ENCODE data around the gene ELF1. TPM values are rescaled to one million over a fixed set of nuclear protein-coding genes. Genes with fewer than 3 reads are reported as not detected.

ELF1 gene
- total and polyA plus RNA-seq, 10 of the 15 experiments (the other 5 are each of a cell fraction or from before 2014, with no cell fraction given): 43.3 to 97.6 (median 55.7) TPM

DNA sequence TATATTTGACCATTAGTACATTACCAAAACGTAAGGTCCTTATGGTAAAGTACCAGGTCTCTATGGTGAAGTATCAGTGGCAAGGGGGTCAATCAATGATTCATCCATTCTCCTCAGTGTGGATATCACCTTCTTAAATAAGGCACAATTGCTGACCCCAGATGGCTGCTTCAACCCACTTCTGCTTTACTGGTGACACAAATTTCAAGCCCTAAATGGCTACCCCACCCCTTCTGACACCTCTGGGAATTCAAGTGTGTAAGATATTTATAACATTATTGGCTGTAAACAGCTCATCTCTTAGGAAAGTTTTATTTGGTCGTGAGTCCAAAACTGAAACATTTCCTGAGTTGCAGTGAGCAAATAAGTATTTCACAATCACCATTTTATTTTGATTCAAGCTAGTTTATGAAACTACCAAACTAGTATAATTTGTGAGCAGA, 34.3 kb upstream of the ELF1 start (continued):
- TF ChIP-seq, protein P1, sequence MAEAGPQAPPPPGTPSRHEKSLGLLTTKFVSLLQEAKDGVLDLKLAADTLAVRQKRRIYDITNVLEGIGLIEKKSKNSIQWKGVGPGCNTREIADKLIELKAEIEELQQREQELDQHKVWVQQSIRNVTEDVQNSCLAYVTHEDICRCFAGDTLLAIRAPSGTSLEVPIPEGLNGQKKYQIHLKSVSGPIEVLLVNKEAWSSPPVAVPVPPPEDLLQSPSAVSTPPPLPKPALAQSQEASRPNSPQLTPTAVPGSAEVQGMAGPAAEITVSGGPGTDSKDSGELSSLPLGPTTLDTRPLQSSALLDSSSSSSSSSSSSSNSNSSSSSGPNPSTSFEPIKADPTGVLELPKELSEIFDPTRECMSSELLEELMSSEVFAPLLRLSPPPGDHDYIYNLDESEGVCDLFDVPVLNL (IDR thresholded peaks at IDR 0.05; ENCODE audit: low read depth, low read length): no peak
- TF ChIP-seq, protein P2, sequence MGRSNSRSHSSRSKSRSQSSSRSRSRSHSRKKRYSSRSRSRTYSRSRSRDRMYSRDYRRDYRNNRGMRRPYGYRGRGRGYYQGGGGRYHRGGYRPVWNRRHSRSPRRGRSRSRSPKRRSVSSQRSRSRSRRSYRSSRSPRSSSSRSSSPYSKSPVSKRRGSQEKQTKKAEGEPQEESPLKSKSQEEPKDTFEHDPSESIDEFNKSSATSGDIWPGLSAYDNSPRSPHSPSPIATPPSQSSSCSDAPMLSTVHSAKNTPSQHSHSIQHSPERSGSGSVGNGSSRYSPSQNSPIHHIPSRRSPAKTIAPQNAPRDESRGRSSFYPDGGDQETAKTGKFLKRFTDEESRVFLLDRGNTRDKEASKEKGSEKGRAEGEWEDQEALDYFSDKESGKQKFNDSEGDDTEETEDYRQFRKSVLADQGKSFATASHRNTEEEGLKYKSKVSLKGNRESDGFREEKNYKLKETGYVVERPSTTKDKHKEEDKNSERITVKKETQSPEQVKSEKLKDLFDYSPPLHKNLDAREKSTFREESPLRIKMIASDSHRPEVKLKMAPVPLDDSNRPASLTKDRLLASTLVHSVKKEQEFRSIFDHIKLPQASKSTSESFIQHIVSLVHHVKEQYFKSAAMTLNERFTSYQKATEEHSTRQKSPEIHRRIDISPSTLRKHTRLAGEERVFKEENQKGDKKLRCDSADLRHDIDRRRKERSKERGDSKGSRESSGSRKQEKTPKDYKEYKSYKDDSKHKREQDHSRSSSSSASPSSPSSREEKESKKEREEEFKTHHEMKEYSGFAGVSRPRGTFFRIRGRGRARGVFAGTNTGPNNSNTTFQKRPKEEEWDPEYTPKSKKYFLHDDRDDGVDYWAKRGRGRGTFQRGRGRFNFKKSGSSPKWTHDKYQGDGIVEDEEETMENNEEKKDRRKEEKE (IDR thresholded peaks at IDR 0.05): no peak
- TF ChIP-seq ATF7 (IDR thresholded peaks at IDR 0.05; ENCODE audit: low read depth): peak; percentile 90
- TF ChIP-seq, protein P3, sequence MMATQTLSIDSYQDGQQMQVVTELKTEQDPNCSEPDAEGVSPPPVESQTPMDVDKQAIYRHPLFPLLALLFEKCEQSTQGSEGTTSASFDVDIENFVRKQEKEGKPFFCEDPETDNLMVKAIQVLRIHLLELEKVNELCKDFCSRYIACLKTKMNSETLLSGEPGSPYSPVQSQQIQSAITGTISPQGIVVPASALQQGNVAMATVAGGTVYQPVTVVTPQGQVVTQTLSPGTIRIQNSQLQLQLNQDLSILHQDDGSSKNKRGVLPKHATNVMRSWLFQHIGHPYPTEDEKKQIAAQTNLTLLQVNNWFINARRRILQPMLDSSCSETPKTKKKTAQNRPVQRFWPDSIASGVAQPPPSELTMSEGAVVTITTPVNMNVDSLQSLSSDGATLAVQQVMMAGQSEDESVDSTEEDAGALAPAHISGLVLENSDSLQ (IDR thresholded peaks at IDR 0.05): peak; percentile 70
- TF ChIP-seq IKZF2 (IDR thresholded peaks at IDR 0.05): peak; percentile 70 to 84; a peak in 2 of 4 replicates
- TF ChIP-seq, protein P4, sequence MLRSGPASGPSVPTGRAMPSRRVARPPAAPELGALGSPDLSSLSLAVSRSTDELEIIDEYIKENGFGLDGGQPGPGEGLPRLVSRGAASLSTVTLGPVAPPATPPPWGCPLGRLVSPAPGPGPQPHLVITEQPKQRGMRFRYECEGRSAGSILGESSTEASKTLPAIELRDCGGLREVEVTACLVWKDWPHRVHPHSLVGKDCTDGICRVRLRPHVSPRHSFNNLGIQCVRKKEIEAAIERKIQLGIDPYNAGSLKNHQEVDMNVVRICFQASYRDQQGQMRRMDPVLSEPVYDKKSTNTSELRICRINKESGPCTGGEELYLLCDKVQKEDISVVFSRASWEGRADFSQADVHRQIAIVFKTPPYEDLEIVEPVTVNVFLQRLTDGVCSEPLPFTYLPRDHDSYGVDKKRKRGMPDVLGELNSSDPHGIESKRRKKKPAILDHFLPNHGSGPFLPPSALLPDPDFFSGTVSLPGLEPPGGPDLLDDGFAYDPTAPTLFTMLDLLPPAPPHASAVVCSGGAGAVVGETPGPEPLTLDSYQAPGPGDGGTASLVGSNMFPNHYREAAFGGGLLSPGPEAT (IDR thresholded peaks at IDR 0.05; ENCODE audit: low read depth): peak; percentile 85
- TF ChIP-seq YY1 (IDR thresholded peaks at IDR 0.05; ENCODE audit: low read depth, low read length): 0 out of 2 replicates have a peak, but pooled peaks have one; percentile 48
- no peak for TF ChIP-seq KAT2A (conservative IDR thresholded peaks at IDR 0.05; ENCODE audit: control insufficient read depth, low read depth, low read length)
- peak; percentile 99 for TF ChIP-seq NR2F1 (conservative IDR thresholded peaks at IDR 0.05)
- TF ChIP-seq CREB1 (IDR thresholded peaks at IDR 0.05; ENCODE audit: low read depth): no peak
- TF ChIP-seq BHLHE40 (IDR thresholded peaks at IDR 0.05; ENCODE audit: borderline replicate concordance in 1 of 2, low read depth in 2 of 2, low read length in 1 of 2): peak; percentile 42 to 72; a peak in 3 of 4 replicates
- peak; percentile 64; the same call in 1 of the 2 replicates for TF ChIP-seq BMI1 (IDR thresholded peaks at IDR 0.05; ENCODE audit: borderline replicate concordance)
- TF ChIP-seq ZNF384 (IDR thresholded peaks at IDR 0.05; ENCODE audit: borderline replicate concordance, low read depth, low read length): 0 out of 2 replicates have a peak, but pooled peaks have one; percentile 13
- TF ChIP-seq RCOR1 (conservative IDR thresholded peaks at IDR 0.05; ENCODE audit: low read depth, low read length): no peak
- TF ChIP-seq NBN (IDR thresholded peaks at IDR 0.05): peak; percentile 80; the same call in 1 of the 2 replicates
- no peak for TF ChIP-seq NR2C1 (IDR thresholded peaks at IDR 0.05)
- TF ChIP-seq ZNF207 (IDR thresholded peaks at IDR 0.05; ENCODE audit: borderline replicate concordance): no peak; the same call in 1 of the 2 replicates
- TF ChIP-seq MEF2B (IDR thresholded peaks at IDR 0.05; ENCODE audit: partially characterized antibody, poor library complexity, severe bottlenecking): peak; percentile 95
- TF ChIP-seq BCL11A (IDR thresholded peaks at IDR 0.05; ENCODE audit: low read depth, low read length): peak; percentile 76; the same call in 1 of the 2 replicates
- TF ChIP-seq HDAC2 (IDR thresholded peaks at IDR 0.05): no peak
